Esophagus muscularis mucosa (tissue), 2 donors: ENCODE data around the gene EFCAB14.
A peak's percentile ranks its signal among the peaks of the same experiment; 100 is the strongest.

Source experiments
- POLR2A ChIP-seq: fragments of 450-650 bp; IDR thresholded peaks from one replicate; pipeline ENCODE4 v1.6.1; 2017; ENCODE audit warnings: antibody characterized with exemption, moderate library complexity, mild to moderate bottlenecking, low read depth
- POLR2AphosphoS5 ChIP-seq, 2 donors: sonication (generic); formaldehyde crosslinking; IDR thresholded peaks; one replicate each; pipeline ENCODE4 v1.6.1; 2017; ENCODE audit warnings: antibody characterized with exemption in 2 of 2

- peak; percentile 18 to 43 for TF ChIP-seq POLR2AphosphoS5 (IDR thresholded peaks at IDR 0.05)
- no peak for TF ChIP-seq POLR2A
Observed at GRCh38 chr1:46687093-46687659, 31.7 kb downstream of the EFCAB14 start.
